ENCODE measurements around the gene PCDH1.

GRCh38 chr5:141908796-141909195 lies 30.6 kb upstream of the PCDH1 start:
- TF ChIP-seq CTCF (IDR thresholded peaks at IDR 0.05; ENCODE audit: low read depth, low read length) (no peak), POLR2A (IDR thresholded peaks at IDR 0.05; ENCODE audit: extremely low read depth, insufficient read length) (no peak), MAX (IDR thresholded peaks at IDR 0.05; ENCODE audit: low read depth, low read length) (no peak), MYC (IDR thresholded peaks at IDR 0.05; ENCODE audit: low read depth, low read length) (no peak)
